ENCODE measurements around the gene BRD4. TPM values are rescaled to one million over a fixed set of nuclear protein-coding genes. Genes with fewer than 3 reads are reported as not detected.

BRD4 gene
- 83.8 to 108 TPM (median 104 TPM) in 3 replicates for total RNA-seq
- long read RNA-seq, partial matches to known transcripts = 22 of 33 reads
- long read RNA-seq, other reads (novel, unspliced or antisense) = 11 of 33 reads

DNA sequence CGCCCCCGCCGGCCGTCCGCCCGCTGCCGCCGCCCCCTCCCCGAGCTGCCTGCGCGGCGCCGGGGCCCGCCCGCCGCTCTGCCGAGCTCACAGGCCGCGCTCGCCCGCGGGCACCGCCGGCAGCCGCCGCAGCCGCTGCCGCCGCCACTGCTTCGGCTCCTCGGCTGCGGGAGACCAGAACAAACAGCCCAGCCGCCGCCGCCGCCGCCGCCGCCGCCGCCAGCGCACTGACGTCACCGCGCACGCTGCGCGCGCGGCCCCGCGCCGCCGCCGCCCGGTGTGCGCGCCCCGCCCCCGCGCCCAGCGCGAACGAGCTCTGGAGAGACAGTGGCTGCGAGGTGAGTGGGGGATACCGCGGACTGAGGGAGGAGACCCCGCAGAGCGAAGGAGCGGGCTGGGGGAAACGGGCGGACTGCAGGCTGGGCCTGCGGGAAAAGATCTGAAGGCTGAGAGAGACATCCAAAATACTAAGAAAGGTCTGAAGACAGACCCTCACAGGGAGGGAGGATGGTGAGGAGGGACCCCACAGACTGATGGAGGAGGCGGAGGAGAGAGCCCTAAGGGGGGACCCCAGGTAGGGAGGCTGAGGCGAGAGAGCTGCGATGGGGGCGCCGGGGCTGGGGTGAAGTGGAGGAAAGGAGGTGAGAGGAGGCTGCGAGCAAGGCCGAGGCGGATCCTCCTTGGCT lies at the start of gene BRD4:
TSS of gene BRD4 (minus strand) at position 229 of the 686 bp plus-strand sequence. CDS start 59,440 bp downstream, outside the sequence.
- DNase-seq (ENCODE audit: low spot score) = no peak
- peaks cover 1% of the 10 kb centered on the region for H3K36me3 Mint-ChIP-seq (ENCODE audit: low read depth)
- no peaks in the 10 kb centered on the region for H3K27me3 Mint-ChIP-seq (ENCODE audit: low read depth)
- peak within 1 kb of the TSS; percentile 99 for H3K27ac Mint-ChIP-seq (ENCODE audit: unreplicated experiment)
- TF ChIP-seq, protein P1, sequence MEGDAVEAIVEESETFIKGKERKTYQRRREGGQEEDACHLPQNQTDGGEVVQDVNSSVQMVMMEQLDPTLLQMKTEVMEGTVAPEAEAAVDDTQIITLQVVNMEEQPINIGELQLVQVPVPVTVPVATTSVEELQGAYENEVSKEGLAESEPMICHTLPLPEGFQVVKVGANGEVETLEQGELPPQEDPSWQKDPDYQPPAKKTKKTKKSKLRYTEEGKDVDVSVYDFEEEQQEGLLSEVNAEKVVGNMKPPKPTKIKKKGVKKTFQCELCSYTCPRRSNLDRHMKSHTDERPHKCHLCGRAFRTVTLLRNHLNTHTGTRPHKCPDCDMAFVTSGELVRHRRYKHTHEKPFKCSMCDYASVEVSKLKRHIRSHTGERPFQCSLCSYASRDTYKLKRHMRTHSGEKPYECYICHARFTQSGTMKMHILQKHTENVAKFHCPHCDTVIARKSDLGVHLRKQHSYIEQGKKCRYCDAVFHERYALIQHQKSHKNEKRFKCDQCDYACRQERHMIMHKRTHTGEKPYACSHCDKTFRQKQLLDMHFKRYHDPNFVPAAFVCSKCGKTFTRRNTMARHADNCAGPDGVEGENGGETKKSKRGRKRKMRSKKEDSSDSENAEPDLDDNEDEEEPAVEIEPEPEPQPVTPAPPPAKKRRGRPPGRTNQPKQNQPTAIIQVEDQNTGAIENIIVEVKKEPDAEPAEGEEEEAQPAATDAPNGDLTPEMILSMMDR (IDR thresholded peaks at IDR 0.05) = no peak
- peaks cover 58% of the 10 kb centered on the region for H3K4me1 Mint-ChIP-seq (ENCODE audit: low read depth)
- peak within 1 kb of the TSS; percentile 95 for H3K4me3 Mint-ChIP-seq (ENCODE audit: unreplicated experiment)
- H3K9me3 Mint-ChIP-seq (ENCODE audit: low read depth) = no peaks in the 10 kb centered on the region

DNA sequence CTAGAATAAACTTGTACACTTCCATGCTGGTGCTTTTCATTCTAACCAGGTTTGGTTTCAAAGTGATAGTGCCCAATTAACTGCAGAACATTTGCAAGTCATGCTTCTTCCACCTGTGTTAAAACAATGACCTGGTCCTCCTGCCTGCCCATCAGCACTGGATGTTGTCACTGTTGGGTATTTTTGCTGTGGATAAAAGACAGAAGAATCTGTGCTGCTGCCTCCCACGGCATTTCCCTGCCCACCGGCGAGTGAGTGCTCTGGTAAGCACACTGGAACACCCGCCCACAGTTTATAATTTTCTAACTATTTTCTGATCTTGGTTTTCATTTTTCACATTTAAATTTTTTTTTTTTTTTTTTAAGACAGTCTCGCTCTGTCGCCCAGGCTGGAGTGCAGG lies 49.5 kb upstream of the BRD4 start:
- Mint-ChIP-seq H3K4me3 (ENCODE audit: unreplicated experiment) (no peak overlapping the region), H3K9me3 (ENCODE audit: low read depth) (no peaks in the 10 kb centered on the region), H3K4me1 (ENCODE audit: low read depth) (peaks cover 28% of the 10 kb centered on the region), H3K27ac (ENCODE audit: unreplicated experiment) (peak overlapping the region; percentile 5), H3K36me3 (ENCODE audit: low read depth) (peaks cover 4% of the 10 kb centered on the region), H3K27me3 (ENCODE audit: low read depth) (no peaks in the 10 kb centered on the region)
- peak; percentile 24 for DNase-seq (ENCODE audit: low spot score)
- TF ChIP-seq, protein P1 (IDR thresholded peaks at IDR 0.05) = no peak

- H3K27me3 Mint-ChIP-seq (ENCODE audit: low read depth) = no peaks in the 10 kb centered on the region
- TF ChIP-seq, protein P1 (IDR thresholded peaks at IDR 0.05) = no peak
- peaks cover 33% of the 10 kb centered on the region for H3K4me1 Mint-ChIP-seq (ENCODE audit: low read depth)
- H3K27ac Mint-ChIP-seq (ENCODE audit: unreplicated experiment) = peak overlapping the region; percentile 90
- no peak for DNase-seq (ENCODE audit: low spot score)
- H3K9me3 Mint-ChIP-seq (ENCODE audit: low read depth) = no peaks in the 10 kb centered on the region
- H3K36me3 Mint-ChIP-seq (ENCODE audit: low read depth) = peaks cover 3% of the 10 kb centered on the region
- no peak overlapping the region for H3K4me3 Mint-ChIP-seq (ENCODE audit: unreplicated experiment)
Measured at GRCh38 chr19:15381429-15381828, 49.1 kb upstream of the BRD4 start.

DNA sequence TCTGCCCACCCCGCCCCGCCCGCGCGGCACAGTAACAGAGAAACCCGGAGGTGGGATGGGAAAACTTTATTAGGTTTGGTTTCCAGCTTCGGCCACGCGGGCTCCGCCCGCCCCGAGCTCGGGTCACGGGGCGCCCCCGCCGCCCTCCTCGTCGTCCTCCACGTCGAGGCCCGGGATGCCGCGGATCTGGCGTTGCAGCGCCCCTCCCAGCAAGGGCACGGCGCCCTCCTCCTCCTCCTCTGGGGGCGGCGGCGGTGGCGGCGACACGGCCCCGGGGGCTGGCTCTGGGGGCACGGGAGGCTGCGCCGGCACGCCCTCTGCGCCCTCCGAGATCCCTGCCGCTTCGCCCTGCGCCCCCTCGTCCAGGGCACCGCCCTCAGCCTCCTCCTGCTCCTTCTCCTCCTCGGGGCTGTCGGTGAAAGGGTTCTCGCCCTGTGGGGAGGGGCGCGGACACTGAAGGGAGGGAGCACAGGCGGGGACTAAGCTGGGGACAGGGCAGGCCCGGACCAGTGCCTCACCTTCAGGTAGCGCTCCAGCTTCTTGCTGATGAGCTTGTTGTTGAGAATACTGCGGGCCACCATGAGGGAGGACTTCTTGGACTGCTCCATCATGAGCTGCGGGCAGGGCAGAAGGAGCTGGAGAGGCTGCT lies 47.8 kb upstream of the BRD4 start:
- H3K27ac Mint-ChIP-seq (ENCODE audit: unreplicated experiment) = peak overlapping the region; percentile 90
- H3K9me3 Mint-ChIP-seq (ENCODE audit: low read depth) = no peaks in the 10 kb centered on the region
- peaks cover 35% of the 10 kb centered on the region for H3K4me1 Mint-ChIP-seq (ENCODE audit: low read depth)
- peak; percentile 93 for DNase-seq (ENCODE audit: low spot score)
- peaks cover 2% of the 10 kb centered on the region for H3K36me3 Mint-ChIP-seq (ENCODE audit: low read depth)
- peak overlapping the region; percentile 88 for H3K4me3 Mint-ChIP-seq (ENCODE audit: unreplicated experiment)
- TF ChIP-seq, protein P1 (IDR thresholded peaks at IDR 0.05) = peak; percentile 43
- H3K27me3 Mint-ChIP-seq (ENCODE audit: low read depth) = no peaks in the 10 kb centered on the region

GRCh38 chr19:15379083-15379998 lies 47.0 kb upstream of the BRD4 start, which contains the start of gene AKAP8:
TSS of gene AKAP8 (minus strand) at chr19:15379787. CDS start at chr19:15379731, 56 bp downstream.
- Mint-ChIP-seq H3K4me1 (ENCODE audit: low read depth) (peaks cover 41% of the 10 kb centered on the region), H3K27ac (ENCODE audit: unreplicated experiment) (peak within 1 kb of the TSS; percentile 97), H3K9me3 (ENCODE audit: low read depth) (no peaks in the 10 kb centered on the region), H3K36me3 (ENCODE audit: low read depth) (peaks cover 2% of the 10 kb centered on the region), H3K27me3 (ENCODE audit: low read depth) (no peaks in the 10 kb centered on the region), H3K4me3 (ENCODE audit: unreplicated experiment) (peak within 1 kb of the TSS; percentile 88)
- peak; percentile 99 for DNase-seq (ENCODE audit: low spot score)
- TF ChIP-seq, protein P1 (IDR thresholded peaks at IDR 0.05) = no peak

All from chondrocyte (in vitro differentiated cells).